ENCODE measurements around the gene PCNX2.

DNA sequence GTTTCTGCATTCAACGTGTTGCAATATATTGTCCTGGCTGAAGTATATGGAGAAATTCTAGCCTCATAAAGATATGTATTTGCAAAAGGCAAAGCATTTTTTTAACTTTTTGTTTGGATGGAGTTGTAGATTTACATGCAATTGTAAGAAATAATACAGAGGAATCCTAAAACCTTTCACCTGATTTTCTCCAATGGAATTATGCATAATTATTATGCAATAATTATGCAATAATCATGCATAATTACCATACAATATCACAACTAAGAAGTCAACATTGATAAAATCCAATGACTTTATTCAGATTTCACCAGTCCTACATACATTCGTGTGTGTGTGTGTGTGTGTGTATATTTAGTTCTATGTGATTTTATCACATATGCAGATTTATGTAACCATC lies 24.5 kb upstream of the PCNX2 start:
- TF ChIP-seq, protein P1, sequence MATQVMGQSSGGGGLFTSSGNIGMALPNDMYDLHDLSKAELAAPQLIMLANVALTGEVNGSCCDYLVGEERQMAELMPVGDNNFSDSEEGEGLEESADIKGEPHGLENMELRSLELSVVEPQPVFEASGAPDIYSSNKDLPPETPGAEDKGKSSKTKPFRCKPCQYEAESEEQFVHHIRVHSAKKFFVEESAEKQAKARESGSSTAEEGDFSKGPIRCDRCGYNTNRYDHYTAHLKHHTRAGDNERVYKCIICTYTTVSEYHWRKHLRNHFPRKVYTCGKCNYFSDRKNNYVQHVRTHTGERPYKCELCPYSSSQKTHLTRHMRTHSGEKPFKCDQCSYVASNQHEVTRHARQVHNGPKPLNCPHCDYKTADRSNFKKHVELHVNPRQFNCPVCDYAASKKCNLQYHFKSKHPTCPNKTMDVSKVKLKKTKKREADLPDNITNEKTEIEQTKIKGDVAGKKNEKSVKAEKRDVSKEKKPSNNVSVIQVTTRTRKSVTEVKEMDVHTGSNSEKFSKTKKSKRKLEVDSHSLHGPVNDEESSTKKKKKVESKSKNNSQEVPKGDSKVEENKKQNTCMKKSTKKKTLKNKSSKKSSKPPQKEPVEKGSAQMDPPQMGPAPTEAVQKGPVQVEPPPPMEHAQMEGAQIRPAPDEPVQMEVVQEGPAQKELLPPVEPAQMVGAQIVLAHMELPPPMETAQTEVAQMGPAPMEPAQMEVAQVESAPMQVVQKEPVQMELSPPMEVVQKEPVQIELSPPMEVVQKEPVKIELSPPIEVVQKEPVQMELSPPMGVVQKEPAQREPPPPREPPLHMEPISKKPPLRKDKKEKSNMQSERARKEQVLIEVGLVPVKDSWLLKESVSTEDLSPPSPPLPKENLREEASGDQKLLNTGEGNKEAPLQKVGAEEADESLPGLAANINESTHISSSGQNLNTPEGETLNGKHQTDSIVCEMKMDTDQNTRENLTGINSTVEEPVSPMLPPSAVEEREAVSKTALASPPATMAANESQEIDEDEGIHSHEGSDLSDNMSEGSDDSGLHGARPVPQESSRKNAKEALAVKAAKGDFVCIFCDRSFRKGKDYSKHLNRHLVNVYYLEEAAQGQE (IDR thresholded peaks at IDR 0.05; ENCODE audit: insufficient read depth in 1 of 2, low read depth in 2 of 2, low read length in 2 of 2) = no peak
- no peak for TF ChIP-seq POLR2AphosphoS5 (IDR thresholded peaks at IDR 0.05; ENCODE audit: low read depth, low read length)
- no peak for TF ChIP-seq TAF1 (IDR thresholded peaks at IDR 0.05; ENCODE audit: borderline replicate concordance, insufficient read depth, low read length)

Data from PFSK-1 (cell line).